ENCODE results near the gene TYW1.
"Not testable (repeated sequence)": the region's sequence is repeated elsewhere in the genome, so short reads cannot be mapped to it uniquely, and the experiment has no call there.

The TYW1 gene

DNA sequence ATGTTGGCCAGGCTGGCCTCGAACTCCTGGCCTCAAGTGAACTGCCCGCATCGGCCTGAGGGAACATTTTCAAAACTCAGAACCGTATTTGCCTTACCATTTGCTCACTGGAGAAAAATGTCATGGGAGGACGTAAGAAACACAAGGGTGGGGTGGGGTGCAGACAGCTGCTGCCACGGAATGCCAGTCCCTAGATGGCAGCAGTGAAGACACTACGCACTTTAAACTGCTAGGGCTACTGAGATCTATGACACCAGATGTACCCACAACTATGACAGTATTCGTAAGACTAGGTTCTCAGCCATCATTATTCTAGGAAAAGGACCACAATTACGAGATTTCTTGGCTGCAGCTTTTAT, 2.0 kb upstream of the TYW1 start:
- DNase-seq, result not testable (repeated sequence)

- DNase-seq, result peak; percentile 93
Measured at GRCh38 chr7:66995050-66995776, 1.4 kb upstream of the TYW1 start, which contains the start of gene SBDS. TSS of gene SBDS (minus strand) at chr7:66995586. CDS start at chr7:66995417, 169 bp downstream.

DNA sequence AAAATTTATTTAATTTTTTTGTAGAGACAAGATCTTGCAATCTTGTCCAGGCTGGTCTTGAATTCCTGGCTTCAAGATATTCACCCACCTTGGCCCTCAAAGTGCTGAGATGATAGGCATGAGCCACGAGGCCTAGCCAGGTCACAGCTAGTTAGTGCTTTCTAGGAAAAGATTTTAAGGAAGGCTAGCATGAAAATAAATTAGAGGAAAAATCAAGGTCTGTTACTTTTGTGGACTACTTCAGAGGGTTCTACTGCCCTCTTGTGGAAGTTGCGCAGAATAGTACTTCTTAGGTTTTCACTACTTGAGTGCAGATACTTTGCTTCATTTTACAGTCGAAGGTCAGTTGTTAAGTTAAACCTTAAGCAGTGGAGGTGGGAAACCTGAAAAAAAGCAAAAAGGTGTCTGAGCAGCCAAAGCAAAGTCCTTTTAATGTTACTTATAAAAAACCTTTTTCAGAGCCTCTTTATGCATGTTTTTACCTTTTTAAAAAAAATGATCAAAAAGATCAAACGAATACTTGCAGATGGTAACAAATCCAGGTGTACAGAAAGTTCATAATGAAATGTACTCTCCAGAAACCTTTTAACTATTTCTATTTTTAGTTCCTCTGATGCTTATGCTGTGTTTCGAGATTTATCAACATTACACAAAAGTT, 4.1 kb downstream of the TYW1 start:
- DNase-seq, result not testable (repeated sequence)

GRCh38 chr7:67004145-67004544, 7.5 kb downstream of the TYW1 start:
- DNase-seq, result not testable (repeated sequence)

GRCh38 chr7:67006965-67007364, 10.3 kb downstream of the TYW1 start:
- DNase-seq, result no peak

GRCh38 chr7:67008260-67008659, 11.6 kb downstream of the TYW1 start:
- no peak for DNase-seq

DNA sequence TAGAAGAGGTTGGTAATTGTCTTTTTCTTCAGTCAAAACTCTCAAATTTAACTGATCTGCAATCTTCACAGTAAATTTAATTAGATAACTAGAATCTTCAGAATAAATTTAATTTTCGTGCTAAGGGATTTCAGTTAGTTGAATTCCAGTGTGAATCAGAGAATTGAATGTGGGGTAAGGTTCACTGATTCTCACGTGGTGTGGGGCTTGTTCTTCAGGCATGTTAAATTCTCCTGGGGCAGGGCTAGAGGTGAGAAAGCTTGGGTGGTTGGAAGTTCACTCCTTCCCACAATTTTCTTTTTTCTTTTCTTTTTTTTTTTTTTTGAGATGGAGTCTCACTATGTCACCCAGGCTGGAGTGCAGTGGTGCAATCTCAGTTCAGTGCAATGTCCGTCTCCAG, 13.0 kb downstream of the TYW1 start:
- DNase-seq, result not testable (repeated sequence)

DNA sequence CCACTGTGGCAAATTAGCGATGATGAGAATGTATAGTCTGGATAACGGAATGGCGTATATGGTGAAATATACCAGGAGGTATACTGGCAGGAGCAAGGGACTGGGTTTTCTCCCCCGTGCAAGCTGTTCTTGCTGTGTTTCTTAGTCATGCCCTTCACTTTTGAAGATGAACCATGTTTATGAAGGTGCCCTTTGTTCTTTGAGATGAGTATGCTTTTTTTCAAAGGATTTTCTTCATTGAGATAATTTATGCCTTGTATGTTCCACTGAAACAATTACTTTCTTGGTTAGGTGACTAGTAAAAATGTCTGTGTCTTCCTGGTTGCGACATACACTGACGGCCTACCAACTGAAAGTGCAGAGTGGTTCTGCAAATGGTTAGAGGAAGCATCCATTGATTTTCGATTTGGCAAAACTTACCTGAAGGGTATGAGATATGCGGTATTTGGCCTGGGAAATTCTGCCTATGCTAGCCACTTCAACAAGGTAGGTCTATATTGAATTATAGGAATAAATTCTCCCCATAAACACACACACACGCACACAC, 17.5 kb downstream of the TYW1 start:
- DNase-seq, result not testable (repeated sequence)

DNA sequence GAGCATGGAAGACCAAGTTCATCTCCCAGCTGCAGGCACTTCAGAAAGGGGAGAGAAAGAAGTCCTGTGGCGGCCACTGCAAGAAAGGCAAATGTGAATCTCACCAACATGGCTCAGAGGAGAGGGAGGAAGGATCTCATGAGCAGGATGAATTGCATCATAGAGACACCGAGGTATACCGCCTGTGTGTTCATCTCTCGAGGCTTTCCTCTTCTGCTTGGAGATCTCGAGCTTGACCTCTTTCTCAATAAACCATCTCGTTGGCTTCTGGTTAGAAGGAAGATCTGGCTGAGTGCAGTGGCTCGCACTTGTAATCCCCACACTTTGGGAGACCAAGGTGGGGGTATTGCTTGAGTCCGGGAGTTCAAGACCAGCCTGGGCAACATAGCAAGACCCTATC, 21.3 kb downstream of the TYW1 start:
- not testable (repeated sequence) for DNase-seq

- DNase-seq, result no peak
Measured at GRCh38 chr7:67018940-67019339, 22.3 kb downstream of the TYW1 start.

DNA sequence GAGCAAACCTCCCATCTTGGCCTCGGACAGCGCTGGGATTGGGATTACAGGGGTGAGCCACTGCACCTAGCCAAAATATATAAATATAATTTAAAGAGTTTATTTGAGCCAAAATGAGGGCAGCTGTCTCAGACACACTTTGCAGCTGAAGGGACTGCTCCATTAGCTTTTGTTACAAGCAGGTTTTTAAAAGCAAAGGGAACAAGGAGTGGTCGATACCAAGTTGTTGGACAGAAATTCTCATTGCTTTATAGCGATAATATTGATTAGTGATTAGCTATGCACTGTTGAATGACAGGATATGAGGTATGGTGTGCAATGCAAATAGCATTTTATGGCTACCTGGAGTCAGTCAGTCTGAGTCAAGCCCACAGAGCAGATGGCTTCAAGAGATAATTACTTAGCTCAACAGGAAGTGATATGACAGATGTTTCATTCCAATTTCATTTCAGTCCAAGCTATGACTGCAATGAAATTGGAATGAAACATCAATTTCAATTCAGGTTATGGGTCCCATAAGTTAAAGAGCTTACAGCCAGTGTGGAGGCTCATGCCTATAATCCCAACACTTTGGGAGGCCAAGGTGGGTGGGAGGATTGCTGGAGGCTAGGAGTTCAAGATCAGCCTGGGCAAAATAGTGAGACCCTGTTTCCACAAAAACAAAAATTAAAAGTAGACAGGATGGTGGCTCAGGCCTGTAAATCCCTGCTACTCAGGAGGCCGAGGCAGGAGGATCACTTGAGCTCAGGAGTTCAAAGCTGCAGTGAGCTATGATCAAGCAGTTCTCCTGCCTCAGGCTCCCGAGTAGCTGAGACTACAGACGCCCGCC, 23.1 kb downstream of the TYW1 start:
- no peak for DNase-seq

DNA sequence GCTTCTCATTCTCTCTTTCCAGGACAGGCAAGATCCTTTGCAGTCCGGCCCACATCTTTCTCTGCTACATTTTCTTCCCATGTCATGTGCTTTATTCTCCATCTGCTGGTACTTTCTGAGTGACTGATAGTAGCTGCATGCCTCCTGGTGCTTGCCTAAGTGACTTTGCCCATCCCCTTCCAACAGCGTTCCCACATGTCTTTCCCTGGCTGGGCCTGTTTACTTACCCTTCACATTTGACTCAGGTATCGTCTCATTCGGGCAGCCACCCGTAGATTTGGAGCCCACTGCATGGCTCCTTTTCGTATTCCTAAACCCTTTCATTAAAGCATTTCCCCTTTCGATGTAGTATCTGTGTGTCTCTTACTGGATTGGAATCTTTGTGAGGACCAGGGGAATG, 24.6 kb downstream of the TYW1 start:
- no peak for DNase-seq

DNA sequence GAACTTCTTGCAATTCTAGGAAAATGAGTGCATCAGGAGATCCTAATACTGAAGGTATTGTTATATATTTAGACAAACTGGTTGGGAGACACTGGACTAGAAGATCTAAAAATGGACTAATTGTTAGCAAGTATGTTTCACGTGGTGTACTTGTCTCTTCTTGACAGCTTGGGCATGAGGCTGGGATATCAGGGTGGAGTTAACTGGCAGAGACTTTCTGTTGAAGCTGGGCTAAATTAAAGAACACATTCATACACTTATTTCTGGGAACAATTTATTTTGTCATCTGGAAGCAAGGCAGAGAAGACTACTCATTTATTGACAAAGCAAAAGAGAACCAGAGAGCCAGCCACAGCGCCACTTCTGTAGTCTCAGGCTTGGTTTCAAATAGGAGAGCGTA, 25.9 kb downstream of the TYW1 start:
- DNase-seq, result no peak

- DNase-seq, result not testable (repeated sequence)
Measured at GRCh38 chr7:67025459-67025858, 28.8 kb downstream of the TYW1 start.

DNA sequence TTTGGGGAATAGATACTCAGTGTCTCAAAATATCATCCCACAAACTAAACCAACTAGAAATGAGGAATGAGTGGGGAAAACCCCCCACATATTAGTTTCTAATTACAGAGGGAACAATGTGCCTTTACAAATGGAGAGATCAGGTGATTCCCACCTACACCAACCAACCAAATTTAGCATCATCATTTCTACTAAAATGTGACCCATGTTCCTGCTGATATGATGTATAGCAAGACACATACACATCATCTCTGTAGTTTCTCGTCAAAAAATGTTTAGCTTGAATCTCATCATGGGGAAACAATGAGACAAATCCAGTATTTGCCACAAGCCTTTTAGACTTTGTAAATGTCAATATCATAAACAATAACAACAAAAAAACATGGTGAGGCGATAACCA, 35.1 kb downstream of the TYW1 start:
- not testable (repeated sequence) for DNase-seq

- no peak for DNase-seq
Measured at GRCh38 chr7:67033251-67033650, 36.6 kb downstream of the TYW1 start.

GRCh38 chr7:67036432-67037395, 40.1 kb downstream of the TYW1 start:
- DNase-seq, result not testable (repeated sequence)

DNA sequence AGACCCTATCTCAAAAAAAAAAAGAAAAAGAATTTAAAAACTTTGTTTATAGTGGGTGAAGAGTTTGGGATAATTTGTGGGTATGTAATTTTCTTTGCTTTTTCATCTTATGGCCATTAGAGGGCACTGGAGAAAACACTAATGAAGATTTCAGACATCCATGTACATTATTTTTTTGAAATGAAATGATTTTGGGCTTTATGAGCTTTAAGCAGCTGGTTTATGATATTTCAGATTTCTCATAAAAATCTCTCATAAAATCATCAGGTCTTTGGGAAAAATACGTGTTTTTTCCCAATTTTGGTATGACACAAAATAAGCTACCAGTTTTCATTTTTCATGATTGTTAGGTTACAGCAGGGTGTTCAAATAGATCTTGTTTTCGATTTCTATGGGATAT, 44.2 kb downstream of the TYW1 start:
- not testable (repeated sequence) for DNase-seq

DNA sequence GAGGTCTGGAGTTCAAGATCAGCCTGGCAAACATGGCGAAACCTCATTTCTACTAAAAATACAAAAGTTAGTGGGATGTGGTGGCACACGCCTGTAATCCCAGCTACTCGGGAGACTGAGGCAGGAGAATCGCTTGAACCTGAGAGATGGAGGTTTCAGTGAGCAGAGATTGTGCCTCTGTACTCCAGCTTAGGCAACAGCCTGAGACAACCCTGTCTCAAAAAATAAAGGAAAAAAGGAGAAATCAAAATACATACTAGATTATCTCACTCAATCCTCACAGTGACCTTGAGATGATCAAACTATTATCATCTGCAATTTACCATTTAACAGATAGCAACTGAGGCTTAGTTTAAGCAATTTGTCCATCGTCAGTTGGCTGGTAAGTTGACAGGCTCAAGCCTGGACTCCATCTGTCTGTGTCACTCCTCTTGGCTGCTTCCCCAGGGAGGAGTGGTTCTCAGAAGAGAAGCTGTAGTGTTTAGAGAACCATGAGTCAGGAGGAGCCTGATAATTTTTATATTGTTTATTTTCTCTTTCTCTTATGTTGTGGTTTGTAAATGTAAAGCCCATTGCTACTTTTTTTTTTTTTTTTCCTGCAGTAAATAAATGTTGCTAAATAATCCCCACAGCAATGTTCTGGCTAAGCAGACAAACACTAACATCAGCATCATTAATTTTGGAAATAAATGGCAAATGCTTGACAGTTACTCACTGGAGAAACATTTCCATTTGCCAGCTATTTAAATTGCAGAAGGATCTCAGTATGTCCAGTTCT, 46.3 kb downstream of the TYW1 start:
- DNase-seq, result not testable (repeated sequence)

DNA sequence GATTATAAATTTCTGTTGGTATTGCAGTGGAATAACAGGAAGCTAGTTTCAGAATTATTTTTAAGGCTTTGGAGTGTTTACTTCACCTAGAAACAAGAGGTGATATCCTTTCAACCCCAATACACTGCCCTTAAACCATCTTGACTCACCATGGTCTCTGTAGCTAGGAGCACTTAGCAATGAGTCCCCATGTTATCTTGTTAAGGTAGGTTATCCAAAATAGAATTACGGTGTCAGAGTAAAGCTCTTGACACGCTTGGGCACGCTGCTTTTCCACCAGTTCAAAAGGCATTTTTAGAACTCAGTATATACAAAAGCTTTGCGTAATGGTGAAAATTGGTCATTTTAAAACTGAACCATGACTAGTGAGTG, 46.9 kb downstream of the TYW1 start:
- not testable (repeated sequence) for DNase-seq

DNA sequence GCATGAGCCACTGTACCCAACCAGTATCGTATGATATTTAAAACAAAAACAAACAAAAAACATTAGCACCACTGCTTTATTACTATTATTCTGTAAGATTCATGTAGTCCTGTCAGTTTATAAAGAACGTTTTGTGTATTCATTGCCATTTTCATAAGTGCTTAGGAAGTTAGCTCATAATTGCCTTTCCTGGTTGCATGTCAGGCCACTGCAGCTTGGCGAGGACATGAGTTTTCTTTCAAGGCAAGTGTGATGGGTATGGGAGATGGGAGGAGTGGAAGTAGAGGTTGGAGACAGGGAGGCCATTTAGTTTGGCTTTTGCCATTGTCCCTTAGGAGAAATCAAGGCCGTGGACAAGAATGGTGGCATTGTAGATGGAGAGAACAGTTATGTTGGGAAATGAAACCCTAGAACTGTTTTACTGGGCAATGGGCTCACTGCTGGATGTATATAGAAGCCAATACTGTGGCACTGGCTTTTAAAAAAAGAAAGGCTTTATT, 48.9 kb downstream of the TYW1 start:
- DNase-seq, result no peak

Data from right kidney (tissue), 1 donor.